ENCODE data around the gene CCDC9. TPM values are rescaled to one million over a fixed set of nuclear protein-coding genes. Genes with fewer than 3 reads are reported as not detected.
"Not testable (repeated sequence)": the region's sequence is repeated elsewhere in the genome, so short reads cannot be mapped to it uniquely, and the experiment has no call there.

CCDC9 gene
- total RNA-seq, 1 donor, result 11.5 TPM

- Histone ChIP-seq H3K9me3 (ENCODE audit: low read depth, low read length) (no peaks in the 10 kb centered on the region), H3K4me3 (ENCODE audit: low read length) (no peak overlapping the region), H3K27me3 (ENCODE audit: insufficient read depth, low read length) (no peaks in the 10 kb centered on the region), H3K4me1 (ENCODE audit: insufficient read depth, low read length) (no peaks in the 10 kb centered on the region)
Measured at GRCh38 chr19:47284324-47284899, 28.1 kb downstream of the CCDC9 start.

GRCh38 chr19:47296036-47296435, 39.7 kb downstream of the CCDC9 start:
- Histone ChIP-seq H3K27me3 (ENCODE audit: insufficient read depth, low read length) (no peaks in the 10 kb centered on the region), H3K9me3 (ENCODE audit: low read depth, low read length) (no peaks in the 10 kb centered on the region), H3K4me1 (ENCODE audit: insufficient read depth, low read length) (peaks cover 25% of the 10 kb centered on the region), H3K4me3 (ENCODE audit: low read length) (no peak overlapping the region)

GRCh38 chr19:47300867-47301266, 44.5 kb downstream of the CCDC9 start:
- H3K4me3 ChIP-seq (ENCODE audit: low read length); H3K27me3 ChIP-seq (ENCODE audit: insufficient read depth, low read length); H3K9me3 ChIP-seq (ENCODE audit: low read depth, low read length): not testable (repeated sequence)
- peaks cover 33% of the 10 kb centered on the region for H3K4me1 ChIP-seq (ENCODE audit: insufficient read depth, low read length)

GRCh38 chr19:47302249-47302648, 45.9 kb downstream of the CCDC9 start:
- Histone ChIP-seq H3K4me1 (ENCODE audit: insufficient read depth, low read length) (peaks cover 27% of the 10 kb centered on the region), H3K9me3 (ENCODE audit: low read depth, low read length) (no peaks in the 10 kb centered on the region), H3K4me3 (ENCODE audit: low read length) (no peak overlapping the region), H3K27me3 (ENCODE audit: insufficient read depth, low read length) (no peaks in the 10 kb centered on the region)

- Histone ChIP-seq H3K9me3 (ENCODE audit: low read depth, low read length) (no peaks in the 10 kb centered on the region), H3K4me1 (ENCODE audit: insufficient read depth, low read length) (peaks cover 34% of the 10 kb centered on the region), H3K27me3 (ENCODE audit: insufficient read depth, low read length) (no peaks in the 10 kb centered on the region), H3K4me3 (ENCODE audit: low read length) (no peak overlapping the region)
Measured at GRCh38 chr19:47303966-47304365, 47.6 kb downstream of the CCDC9 start.

- Histone ChIP-seq H3K4me1 (ENCODE audit: insufficient read depth, low read length) (peaks cover 37% of the 10 kb centered on the region), H3K27me3 (ENCODE audit: insufficient read depth, low read length) (no peaks in the 10 kb centered on the region), H3K9me3 (ENCODE audit: low read depth, low read length) (no peaks in the 10 kb centered on the region), H3K4me3 (ENCODE audit: low read length) (no peak overlapping the region)
Measured at GRCh38 chr19:47305309-47305751, 49.0 kb downstream of the CCDC9 start.

- H3K4me1 ChIP-seq (ENCODE audit: insufficient read depth, low read length), result peaks cover 39% of the 10 kb centered on the region
- H3K9me3 ChIP-seq (ENCODE audit: low read depth, low read length), result no peaks in the 10 kb centered on the region
- no peaks in the 10 kb centered on the region for H3K27me3 ChIP-seq (ENCODE audit: insufficient read depth, low read length)
- no peak overlapping the region for H3K4me3 ChIP-seq (ENCODE audit: low read length)
Measured at GRCh38 chr19:47306303-47306702, 50.0 kb downstream of the CCDC9 start.

GRCh38 chr19:47309038-47309437, 52.7 kb downstream of the CCDC9 start:
- H3K4me3 ChIP-seq (ENCODE audit: low read length), result no peak overlapping the region
- peaks cover 55% of the 10 kb centered on the region for H3K4me1 ChIP-seq (ENCODE audit: insufficient read depth, low read length)
- no peaks in the 10 kb centered on the region for H3K27me3 ChIP-seq (ENCODE audit: insufficient read depth, low read length)
- no peaks in the 10 kb centered on the region for H3K9me3 ChIP-seq (ENCODE audit: low read depth, low read length)

GRCh38 chr19:47309608-47310007, 53.3 kb downstream of the CCDC9 start, which contains the start of gene C5AR1:
Gene C5AR1, plus strand, starts transcription at chr19:47309861. Its CDS starts 35 bp downstream, at chr19:47309896.
- peak within 1 kb of the TSS; percentile 50 for H3K4me3 ChIP-seq (ENCODE audit: low read length)
- H3K4me1 ChIP-seq (ENCODE audit: insufficient read depth, low read length), result peaks cover 60% of the 10 kb centered on the region
- H3K27me3 ChIP-seq (ENCODE audit: insufficient read depth, low read length), result no peaks in the 10 kb centered on the region
- H3K9me3 ChIP-seq (ENCODE audit: low read depth, low read length), result no peaks in the 10 kb centered on the region

- peaks cover 63% of the 10 kb centered on the region for H3K4me1 ChIP-seq (ENCODE audit: insufficient read depth, low read length)
- H3K9me3 ChIP-seq (ENCODE audit: low read depth, low read length), result no peaks in the 10 kb centered on the region
- H3K27me3 ChIP-seq (ENCODE audit: insufficient read depth, low read length), result no peaks in the 10 kb centered on the region
- peak overlapping the region; percentile 50 for H3K4me3 ChIP-seq (ENCODE audit: low read length)
Measured at GRCh38 chr19:47310323-47310722, 54.0 kb downstream of the CCDC9 start.

- Histone ChIP-seq H3K9me3 (ENCODE audit: low read depth, low read length) (no peaks in the 10 kb centered on the region), H3K4me3 (ENCODE audit: low read length) (peak overlapping the region; percentile 50), H3K4me1 (ENCODE audit: insufficient read depth, low read length) (peaks cover 63% of the 10 kb centered on the region), H3K27me3 (ENCODE audit: insufficient read depth, low read length) (no peaks in the 10 kb centered on the region)
Measured at GRCh38 chr19:47310819-47311218, 54.5 kb downstream of the CCDC9 start.

GRCh38 chr19:47312366-47313006, 56.2 kb downstream of the CCDC9 start:
- H3K9me3 ChIP-seq (ENCODE audit: low read depth, low read length), result no peaks in the 10 kb centered on the region
- peaks cover 2% of the 10 kb centered on the region for H3K27me3 ChIP-seq (ENCODE audit: insufficient read depth, low read length)
- peak overlapping the region; percentile 50 for H3K4me3 ChIP-seq (ENCODE audit: low read length)
- peaks cover 75% of the 10 kb centered on the region for H3K4me1 ChIP-seq (ENCODE audit: insufficient read depth, low read length)

GRCh38 chr19:47313754-47314295, 57.5 kb downstream of the CCDC9 start:
- Histone ChIP-seq H3K27me3 (ENCODE audit: insufficient read depth, low read length) (peaks cover 2% of the 10 kb centered on the region), H3K4me1 (ENCODE audit: insufficient read depth, low read length) (peaks cover 69% of the 10 kb centered on the region), H3K9me3 (ENCODE audit: low read depth, low read length) (no peaks in the 10 kb centered on the region), H3K4me3 (ENCODE audit: low read length) (no peak overlapping the region)

GRCh38 chr19:47315125-47315821, 58.9 kb downstream of the CCDC9 start:
- H3K4me1 ChIP-seq (ENCODE audit: insufficient read depth, low read length), result peaks cover 61% of the 10 kb centered on the region
- no peaks in the 10 kb centered on the region for H3K9me3 ChIP-seq (ENCODE audit: low read depth, low read length)
- no peak overlapping the region for H3K4me3 ChIP-seq (ENCODE audit: low read length)
- peaks cover 2% of the 10 kb centered on the region for H3K27me3 ChIP-seq (ENCODE audit: insufficient read depth, low read length)

GRCh38 chr19:47316513-47316912, 60.2 kb downstream of the CCDC9 start:
- no peaks in the 10 kb centered on the region for H3K9me3 ChIP-seq (ENCODE audit: low read depth, low read length)
- peaks cover 65% of the 10 kb centered on the region for H3K4me1 ChIP-seq (ENCODE audit: insufficient read depth, low read length)
- H3K4me3 ChIP-seq (ENCODE audit: low read length), result no peak overlapping the region
- H3K27me3 ChIP-seq (ENCODE audit: insufficient read depth, low read length), result peaks cover 2% of the 10 kb centered on the region

Measured in mononuclear cell (primary cell).